CD1c-positive myeloid dendritic cell (primary cell): ENCODE measurements around the gene PLCH2.

ENCODE experiments used
- DNase-seq: peaks from one replicate; pipeline ENCODE4 v3.0.0-alpha.2; 2016; ENCODE audit errors: extremely low spot score

Gene PLCH2

DNA sequence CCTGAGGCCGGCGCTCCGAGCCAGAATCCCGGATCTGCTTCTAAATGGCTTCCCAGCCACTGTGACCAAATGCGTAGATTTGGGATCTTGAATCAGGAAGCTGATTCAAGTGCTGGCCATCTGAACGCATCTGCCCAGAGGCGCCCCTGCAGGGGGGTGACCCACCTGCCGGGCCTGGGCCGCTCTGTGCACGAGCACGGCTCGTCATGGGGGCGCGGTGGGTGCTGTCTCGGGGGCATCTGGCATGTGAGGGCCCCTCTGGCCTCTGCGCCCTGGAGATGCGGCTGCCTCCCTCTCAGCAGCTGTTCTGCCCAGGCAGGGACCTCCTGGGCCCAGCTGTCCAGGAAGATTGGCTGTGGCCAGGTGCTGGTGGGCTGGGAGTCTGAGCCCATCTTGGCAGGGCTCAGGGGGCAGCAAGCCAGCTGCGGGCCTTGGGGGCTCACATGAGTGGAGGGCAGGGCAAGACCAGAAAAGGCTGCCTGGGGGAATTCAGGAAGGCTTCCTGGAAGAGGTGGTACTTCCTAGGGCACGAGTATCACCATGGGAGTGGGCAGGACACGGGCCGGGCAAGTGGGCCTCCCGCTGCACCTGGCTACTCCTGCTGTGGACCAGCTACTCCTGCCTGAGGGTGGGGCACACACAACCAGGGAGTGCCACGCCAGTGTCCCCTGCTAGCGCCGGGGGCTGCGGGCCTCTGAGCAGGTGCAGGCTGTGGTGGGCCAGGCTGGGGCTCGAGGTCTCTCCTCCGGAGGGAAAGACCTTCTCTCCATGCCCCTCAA is 25.1 kb downstream of the PLCH2 start:
- no peak for DNase-seq

DNA sequence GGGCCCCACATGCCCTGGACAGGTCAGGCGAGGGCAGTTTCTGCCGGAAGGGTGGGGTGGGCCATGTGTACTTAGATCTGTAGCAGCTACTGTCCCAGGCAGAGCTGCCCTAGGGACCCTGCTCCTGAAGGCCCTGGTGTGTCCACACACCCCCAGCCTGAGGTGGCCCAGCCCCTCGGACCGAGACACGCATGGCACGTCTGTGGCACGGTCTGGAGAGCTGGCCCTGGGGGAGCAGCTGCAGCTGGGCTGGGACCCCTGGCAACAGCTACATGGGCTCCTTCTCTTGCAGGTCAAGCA is 25.7 kb downstream of the PLCH2 start:
- no peak for DNase-seq

DNA sequence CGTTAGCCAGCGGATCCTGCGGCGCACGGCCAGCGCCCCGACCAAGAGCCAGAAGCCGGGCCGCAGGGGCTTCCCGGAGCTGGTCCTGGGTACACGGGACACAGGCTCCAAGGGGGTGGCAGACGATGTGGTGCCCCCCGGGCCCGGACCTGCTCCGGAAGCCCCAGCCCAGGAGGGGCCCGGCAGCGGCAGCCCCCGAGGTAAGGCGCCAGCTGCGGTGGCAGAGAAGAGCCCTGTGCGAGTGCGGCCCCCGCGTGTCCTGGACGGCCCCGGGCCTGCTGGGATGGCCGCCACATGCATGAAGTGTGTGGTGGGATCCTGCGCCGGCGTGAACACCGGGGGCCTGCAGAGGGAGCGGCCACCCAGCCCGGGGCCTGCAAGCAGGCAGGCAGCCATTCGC is 26.1 kb downstream of the PLCH2 start:
- no peak for DNase-seq

DNA sequence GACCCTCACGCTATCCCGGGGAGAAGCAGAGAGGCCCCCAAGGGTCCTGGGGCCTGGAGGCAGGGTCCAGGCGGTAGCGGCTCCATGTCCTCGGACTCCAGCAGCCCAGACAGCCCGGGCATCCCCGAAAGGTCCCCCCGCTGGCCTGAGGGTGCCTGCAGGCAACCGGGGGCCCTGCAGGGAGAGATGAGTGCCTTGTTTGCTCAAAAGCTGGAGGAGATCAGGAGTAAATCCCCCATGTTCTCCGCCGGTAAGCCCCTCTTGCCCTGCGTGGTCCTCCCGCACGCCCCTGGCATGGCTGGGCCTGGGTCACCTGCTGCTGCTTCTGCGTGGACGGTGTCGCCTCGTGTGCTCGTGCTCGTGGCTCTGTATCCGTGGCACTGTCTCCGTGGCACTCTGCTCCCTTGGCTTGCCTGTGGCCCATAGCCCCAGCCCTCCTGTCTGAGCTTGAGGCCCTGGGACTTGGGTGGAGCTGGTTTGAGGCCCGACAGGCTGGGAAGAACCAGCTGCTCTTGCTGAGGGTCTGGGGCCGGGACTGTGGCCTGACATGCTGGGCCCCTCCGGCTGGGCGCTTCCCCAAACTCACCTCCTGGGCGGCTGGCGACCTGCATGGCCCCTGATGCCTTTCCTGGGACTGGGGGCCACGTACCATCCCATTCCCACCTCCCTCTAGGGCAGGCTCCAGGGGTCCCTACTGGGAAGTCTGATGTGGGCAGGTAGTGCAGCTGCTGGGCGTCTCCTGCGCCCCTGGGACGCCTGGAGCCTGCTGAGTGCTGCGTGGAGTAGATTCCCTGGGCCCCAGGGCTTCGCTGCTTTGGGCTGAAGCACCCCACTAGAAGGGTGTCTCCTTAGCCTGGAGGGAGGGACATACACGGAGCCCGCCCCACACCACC is 26.8 kb downstream of the PLCH2 start:
- no peak for DNase-seq

DNA sequence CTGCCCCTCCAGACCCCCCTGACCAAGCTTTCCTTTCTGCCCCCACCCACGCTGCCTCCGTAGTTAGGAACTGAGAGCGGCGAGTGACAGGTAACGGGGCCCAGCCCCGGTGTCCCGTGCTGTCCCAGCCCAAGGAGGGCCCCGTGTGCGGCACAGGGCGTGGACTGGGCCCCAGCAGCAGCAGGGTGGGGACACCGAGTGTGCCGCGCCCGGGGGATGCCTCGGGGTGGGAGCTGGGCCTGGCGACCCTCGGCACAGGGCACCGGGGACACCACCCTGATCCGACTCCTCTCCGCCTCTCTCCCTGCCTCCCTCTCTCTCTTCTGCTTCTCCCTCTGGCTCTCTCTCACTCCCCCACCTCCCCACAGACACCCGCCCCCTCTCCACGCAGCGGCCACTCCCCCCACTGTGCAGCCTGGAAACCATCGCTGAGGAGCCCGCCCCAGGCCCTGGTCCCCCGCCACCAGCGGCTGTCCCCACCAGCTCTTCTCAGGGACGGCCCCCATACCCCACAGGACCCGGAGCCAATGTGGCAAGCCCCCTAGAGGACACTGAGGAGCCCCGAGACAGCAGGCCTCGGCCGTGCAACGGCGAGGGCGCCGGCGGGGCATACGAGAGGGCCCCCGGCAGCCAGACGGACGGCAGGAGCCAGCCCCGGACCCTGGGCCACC is 27.6 kb downstream of the PLCH2 start:
- DNase-seq = no peak

DNA sequence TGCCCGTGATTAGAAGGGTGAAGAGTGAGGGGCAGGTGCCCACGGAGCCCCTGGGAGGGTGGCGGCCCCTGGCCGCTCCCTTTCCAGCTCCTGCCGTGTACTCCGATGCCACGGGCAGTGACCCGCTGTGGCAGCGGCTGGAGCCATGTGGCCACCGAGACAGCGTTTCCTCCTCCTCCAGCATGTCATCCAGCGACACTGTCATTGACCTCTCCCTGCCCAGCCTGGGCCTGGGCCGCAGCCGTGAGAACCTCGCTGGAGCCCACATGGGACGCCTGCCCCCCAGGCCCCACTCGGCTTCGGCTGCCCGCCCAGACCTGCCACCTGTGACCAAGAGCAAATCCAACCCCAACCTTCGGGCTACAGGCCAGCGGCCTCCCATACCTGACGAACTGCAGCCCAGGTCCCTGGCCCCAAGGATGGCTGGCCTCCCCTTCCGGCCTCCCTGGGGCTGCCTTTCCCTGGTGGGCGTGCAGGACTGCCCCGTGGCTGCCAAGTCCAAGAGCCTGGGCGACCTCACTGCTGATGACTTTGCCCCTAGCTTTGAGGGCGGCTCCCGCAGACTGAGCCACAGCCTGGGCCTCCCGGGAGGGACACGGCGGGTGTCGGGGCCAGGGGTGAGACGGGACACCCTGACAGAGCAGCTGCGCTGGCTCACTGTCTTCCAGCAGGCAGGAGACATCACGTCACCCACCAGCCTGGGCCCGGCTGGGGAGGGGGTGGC is 28.3 kb downstream of the PLCH2 start:
- no peak for DNase-seq

DNA sequence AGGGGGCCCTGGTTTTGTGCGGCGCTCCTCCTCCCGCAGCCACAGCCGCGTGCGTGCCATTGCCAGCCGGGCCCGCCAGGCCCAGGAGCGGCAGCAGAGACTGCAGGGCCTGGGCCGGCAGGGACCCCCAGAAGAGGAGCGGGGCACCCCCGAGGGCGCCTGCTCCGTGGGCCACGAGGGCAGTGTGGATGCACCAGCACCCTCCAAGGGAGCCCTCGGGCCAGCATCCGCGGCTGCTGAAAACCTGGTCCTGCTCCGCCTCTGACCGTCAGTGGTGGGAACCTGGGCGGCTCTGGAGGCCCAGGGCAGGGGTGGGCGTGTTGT is 28.8 kb downstream of the PLCH2 start:
- no peak for DNase-seq

DNA sequence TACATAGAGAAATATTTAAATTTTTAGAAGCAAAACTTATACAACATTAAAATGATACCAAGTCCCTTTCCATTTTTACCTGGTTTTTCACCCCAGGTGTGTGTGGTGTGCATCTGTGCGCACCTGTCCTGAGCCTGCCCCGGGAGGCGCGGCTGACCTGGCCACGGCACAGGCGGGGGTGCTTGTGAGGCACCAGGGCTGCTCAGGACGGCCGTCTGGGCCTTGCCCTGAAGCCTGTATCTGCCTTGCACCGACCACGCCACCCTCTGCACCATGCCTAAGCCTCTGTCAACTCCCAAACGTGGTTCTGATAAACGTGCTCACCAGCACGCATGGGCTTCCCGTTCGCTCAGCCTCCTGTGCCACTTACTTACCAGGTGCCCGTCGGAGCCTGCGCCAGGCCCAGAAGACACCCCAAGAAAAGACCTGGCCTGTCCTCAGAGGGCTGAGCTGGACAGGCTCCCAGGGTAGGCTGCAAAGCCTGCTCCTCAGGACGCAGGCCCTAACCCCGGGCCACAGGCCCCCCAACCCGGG is 29.4 kb downstream of the PLCH2 start:
- no peak for DNase-seq

DNA sequence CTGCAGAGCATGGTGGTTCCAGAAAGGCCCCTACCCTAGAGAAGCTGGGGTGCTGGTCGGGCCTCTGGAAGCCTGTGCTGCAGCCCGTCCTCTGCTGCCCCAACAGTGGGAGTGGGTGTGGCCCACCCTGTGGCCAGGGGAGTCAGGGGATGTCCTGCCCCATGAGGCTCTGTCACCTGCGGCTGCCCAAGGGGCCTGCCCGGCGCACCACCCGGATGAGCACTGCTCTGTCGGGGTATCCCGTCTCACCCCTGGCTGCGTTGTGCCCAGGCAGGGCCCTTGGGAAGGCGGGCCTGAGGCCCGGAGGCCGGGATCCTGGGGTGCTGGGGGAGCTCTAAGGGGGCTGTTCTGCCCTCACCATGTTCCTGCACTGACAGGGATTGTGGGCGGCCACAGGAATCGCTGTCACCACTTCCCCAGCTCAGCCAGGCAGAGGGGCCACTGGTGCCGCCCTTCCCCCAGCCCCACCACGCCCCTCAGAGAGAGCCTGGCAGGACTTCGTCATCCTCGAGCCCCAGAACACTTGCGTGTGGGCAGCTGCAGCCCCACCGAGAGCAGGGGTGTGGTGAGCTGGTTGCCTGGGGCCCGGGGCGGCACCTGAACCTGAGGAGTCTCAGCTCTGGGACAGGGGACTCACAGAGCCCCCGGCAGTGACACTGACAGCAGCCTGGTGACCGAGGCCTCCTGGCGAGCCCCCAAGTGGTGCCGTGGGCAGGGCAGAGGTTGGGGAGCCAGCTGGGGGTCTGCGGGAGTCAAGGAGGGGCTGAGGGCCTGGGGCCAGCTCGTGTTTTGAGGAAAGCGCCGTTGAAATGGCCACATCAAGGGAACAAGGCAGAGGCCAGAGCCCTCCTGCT is 30.1 kb downstream of the PLCH2 start:
- DNase-seq = no peak

DNA sequence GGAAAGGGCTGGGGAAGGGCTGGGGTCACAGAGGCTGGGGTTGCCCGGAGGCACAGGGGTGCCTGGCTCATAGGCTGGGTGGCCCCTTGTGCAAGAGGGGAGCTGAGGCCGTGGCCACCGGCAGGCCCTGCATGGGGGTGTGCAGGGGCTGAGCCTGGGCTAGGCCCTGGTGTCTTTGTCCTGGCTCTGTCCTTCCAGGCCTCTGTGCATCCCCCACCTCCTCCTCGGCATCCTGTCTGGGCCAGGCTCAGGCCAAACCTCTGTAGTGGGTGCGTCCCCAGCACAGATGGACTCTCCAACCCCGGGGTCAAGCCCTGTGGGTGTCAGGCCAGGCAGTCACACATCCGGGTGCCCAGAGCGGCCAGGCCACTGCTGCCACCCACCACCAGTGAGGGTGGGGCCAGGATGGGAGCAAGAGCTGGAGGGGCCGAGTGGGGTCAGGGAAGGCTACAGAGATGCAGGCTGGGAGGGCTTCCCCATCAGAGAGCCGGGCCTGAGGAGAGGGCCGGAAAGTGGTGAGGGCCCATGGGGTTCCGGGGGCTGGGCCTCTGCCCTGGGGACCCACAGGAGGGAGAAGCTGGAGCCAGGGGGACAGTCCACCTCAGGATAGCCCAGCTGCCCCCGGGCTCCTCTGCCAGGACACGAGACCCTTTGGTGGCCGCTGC is 30.9 kb downstream of the PLCH2 start:
- no peak for DNase-seq

DNA sequence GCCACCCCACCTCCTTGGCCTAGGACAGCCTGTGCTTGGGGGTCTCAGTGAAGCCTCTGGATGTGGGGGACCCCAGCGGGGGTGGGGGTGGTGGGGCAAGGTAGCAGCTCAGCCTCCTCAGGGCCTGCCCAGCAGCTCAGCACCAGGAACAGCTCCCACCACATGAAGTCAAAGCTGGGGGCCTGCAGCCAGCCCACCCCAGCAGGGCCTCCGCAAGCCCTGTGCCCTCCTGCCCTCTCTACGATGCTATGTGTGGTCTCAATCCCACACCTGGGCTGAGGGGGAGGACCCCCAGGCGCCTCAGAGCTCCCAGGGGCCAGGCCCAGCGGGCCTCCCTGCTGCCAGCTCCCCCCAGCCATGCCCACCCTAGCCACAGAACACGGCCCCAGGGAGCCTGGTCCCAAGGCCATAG is 31.7 kb downstream of the PLCH2 start:
- DNase-seq = no peak

DNA sequence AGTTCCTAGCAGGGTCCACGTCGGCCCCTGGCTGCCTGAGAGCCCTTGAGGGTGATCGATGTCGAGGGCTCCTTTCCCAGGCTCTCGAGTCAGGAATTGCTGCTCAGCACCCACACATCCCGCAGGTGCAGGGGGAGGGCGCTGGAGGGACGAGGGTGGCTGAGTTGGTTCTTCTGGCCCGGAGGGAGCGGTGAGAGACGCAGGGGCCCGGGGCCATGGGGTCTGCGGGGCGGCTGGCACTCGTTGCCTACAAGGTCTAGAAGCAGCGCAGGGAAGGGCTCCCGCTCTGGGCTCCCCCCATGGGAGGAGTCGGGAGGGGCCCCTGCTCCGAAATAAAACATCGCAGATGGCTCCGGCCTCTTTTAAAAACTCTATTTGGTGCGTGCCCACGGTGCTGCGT is 32.1 kb downstream of the PLCH2 start:
- no peak for DNase-seq

DNA sequence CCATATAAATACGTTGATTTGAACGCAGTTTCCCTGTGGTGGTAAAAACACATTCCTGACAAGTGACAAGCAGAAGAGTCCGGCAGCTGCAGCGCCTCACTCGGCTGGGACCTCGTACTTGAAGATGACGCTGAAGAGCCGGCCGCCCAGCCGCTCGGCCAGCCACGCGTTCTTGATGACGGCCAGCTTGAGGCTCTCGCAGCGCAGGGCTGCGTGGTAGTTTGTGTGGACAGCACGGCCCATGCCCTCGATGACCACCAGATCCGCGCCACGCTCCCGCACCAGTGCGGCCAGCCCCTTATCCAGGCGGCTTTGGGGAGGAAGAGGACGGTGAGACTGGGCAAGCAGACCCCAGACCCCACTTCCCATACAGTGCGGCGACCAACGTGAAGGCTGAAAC is 32.7 kb downstream of the PLCH2 start:
- no peak for DNase-seq

DNA sequence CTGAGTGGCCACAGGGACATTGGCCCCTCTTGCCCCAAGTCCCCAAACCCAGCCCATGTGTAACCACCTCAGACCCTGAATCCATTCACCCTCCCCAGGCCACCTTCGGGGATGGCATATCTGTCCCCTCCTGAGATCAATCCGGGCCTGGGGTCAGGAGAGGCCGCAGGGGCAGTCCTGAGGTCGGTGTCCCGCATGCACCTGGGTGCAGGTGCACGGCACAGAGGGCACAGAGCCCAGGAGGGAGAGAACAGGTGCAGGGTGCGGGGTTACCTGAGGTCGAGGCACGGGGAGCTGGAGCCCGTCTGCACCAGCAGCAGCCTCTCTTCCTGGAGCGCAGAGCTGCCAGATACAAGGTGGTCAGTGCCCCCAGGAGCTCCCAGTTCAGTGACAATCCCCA is 33.5 kb downstream of the PLCH2 start:
- no peak for DNase-seq

DNA sequence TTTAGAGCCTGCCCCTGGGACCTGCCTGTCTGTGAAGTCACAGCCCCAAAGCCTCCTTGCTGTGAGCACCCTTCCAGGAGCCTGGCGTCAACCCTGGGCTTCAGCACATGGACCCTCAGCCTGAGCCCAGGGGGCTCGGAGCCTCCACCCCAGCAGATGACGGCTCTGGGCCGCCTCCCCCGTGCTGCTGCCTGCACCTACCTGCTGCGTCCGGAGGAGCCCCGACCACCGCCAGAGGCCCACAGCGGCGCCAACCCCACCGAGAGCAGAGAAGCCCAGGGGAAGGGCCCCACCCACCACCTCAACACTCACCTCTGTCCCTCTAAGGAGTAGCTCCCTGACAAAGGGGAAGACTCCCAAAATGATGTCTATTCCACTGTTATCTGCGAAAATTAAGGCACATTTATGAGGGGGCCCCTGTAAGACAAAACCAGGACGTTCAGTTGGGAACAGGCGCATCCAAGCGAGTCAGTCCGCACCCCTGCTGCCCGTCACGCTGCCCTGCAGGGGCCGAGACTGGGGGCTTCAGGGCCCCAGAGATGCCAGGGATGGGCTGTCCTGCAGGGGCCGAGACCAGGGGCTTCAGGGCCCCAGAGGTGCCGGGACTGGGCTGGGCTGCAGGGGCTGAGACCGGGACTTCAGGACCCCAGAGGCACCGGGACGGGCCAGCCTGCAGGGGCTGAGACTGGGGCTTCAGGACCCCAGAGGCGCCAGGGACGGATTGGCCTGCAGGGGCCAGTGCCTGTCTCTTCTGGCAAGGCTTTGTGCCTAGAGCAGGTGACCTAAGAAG is 34.5 kb downstream of the PLCH2 start:
- DNase-seq = no peak

DNA sequence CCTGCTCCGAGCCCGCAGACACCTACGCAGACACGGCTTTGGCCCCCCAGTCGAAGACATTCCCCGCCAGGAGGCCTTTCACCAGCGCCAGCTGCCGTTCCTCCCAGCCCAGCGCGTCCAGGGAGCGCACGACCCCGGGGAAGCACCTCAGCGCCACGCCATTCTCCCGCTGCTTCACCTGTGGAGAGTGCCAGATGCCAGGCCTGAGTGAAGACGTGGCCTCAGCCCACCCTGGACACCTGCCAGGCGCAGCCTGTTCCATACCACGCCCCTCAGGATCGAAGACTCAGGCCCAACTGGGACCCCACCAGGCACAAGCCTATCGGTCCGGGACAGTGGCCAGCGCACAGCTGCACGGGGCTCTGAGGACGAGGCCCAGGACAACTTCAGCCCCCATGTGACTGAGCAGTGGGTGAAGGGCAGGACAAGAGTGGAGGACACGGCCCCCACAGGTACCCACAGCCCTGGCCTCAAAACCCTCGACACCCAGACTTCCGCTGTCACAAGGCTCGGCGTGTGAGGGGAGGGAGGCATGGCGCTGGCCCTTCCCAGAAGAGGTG is 36.9 kb downstream of the PLCH2 start:
- DNase-seq = no peak

DNA sequence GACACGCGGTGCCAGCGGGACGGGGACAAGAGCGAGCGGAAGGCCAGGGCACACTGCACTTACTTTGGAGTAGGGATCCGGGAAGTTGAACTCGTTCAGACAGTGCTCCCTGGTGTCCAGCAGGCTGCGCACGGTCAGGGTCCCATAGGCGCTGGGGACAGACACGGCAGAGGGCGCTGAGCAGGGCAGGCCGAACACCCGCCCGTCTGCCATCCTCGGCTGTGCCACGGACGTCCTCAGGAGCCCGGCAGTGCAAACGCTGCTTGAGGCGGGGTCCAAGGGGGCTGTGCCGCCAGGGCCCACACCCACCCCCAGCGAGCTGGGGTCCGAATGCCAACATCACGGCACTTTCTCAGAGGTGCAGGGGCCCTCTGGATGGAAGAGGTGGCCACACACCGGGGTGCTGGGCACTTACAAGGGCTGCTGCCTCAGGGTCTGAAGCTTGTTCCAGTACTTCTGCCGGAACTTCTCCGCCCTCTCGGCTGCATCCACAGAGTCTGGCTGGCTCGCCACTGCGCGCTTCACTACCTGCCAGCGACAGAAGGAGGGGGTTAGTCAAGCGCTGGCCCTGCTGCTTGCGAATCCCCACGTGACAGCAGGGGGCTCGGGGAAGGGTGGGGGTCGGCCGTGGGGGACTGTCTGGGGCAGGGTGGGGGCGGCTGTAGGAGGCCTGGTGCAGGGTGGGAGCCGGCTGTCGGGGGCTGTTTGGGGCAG is 38.0 kb downstream of the PLCH2 start:
- DNase-seq = no peak

DNA sequence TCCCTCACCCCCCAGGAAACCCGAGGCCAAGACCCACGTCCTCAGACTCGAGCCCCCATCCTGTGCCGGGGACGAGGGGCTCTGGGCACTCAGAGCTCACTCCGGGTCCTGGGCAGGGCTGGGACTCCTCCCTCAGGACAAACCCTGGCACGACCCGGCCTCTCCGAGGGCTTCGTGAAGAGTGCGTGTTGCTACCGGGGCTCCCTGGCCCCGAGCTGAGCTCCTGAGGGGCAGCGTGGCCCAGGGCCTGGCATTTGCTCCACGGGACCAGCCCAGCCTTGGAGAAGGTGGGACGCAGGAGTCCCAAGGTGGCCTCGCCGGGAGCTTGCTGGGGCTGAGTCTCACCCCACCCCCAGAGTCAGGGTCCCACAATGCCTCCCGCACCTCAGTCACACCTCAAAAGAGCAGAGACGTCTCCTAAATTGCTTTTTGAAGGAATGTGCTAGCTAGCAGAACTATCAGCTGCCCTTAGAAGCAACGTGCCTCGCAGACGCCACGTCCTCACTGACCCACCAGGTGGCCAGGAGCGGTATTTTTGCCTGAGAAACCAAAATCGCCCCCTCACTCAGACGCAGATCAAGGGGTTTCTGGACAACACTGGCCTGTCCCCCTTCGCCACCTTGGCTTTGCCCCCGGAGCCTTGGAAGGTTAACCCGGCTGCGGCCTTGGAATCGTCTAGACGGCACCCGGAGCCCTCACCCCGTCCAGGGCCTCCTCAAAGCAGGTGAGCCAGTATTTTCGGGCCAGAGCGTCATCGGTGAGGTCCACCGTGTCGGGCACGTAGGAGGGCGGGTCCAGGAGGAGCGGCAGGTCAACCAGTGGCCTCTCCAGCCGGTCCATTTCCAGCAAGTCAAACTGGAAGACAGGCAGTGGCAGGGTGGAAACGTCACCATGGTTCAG is 39.0 kb downstream of the PLCH2 start:
- no peak for DNase-seq
